Neuronal stem cell (in vitro differentiated cells): Measurements from ENCODE around the gene WRAP73.

Experiments
- DNase-seq: peaks from one replicate; pipeline ENCODE4 v3.0.0-alpha.2; 2013; ENCODE audit warnings: low spot score
- H2AFZ ChIP-seq: one replicate; pipeline ENCODE4 v1.6.1; 2013; ENCODE audit warnings: mild to moderate bottlenecking, low read length, inconsistent platforms
- H2AK5ac ChIP-seq: 2 replicates; pipeline ENCODE4 v1.6.1; 2013; ENCODE audit warnings: low read depth, mild to moderate bottlenecking, inconsistent platforms, low read length, moderate library complexity, mixed read lengths
- H2BK120ac ChIP-seq: 2 replicates; pipeline ENCODE4 v1.6.1; 2013; ENCODE audit warnings: low read depth, mild to moderate bottlenecking, inconsistent platforms, low read length, moderate library complexity, mixed read lengths
- H2BK12ac ChIP-seq: one replicate; pipeline ENCODE4 v1.6.1; 2013; ENCODE audit warnings: low read length, inconsistent platforms
- H2BK15ac ChIP-seq: 2 replicates; pipeline ENCODE4 v1.6.1; 2013; ENCODE audit warnings: mild to moderate bottlenecking, low read length, inconsistent platforms, mixed read lengths
- H2BK5ac ChIP-seq: one replicate; pipeline ENCODE4 v1.6.1; 2013; ENCODE audit warnings: inconsistent platforms, mild to moderate bottlenecking, low read length, moderate library complexity
- H3K14ac ChIP-seq: one replicate; pipeline ENCODE4 v1.6.1; 2013; ENCODE audit warnings: low read length, inconsistent platforms
- H3K18ac ChIP-seq: 2 replicates; pipeline ENCODE4 v1.6.1; 2013; ENCODE audit warnings: low read length, inconsistent platforms
- H3K23ac ChIP-seq: 2 replicates; pipeline ENCODE4 v1.6.1; 2013; ENCODE audit warnings: low read depth, mild to moderate bottlenecking, mixed read lengths, low read length, inconsistent platforms; ENCODE audit not compliant: poor library complexity
- H3K27ac ChIP-seq: replicated peaks from 3 replicates; pipeline ENCODE4 v1.5.1; 2013; ENCODE audit warnings: low read length, inconsistent platforms
- H3K27me3 ChIP-seq, 3 experiments: 2 replicates each; pipeline ENCODE4 v1.6.1; 2013; ENCODE audit warnings: low read length in 3 of 3, mild to moderate bottlenecking in 2 of 3, inconsistent platforms in 1 of 3, low read depth in 1 of 3, mixed read lengths in 1 of 3, moderate library complexity in 1 of 3; ENCODE audit not compliant: control insufficient read depth in 3 of 3, insufficient read depth in 3 of 3
- H3K36me3 ChIP-seq, 2 donors: replicated peaks in 1 of 2; 2 replicates each; pipeline ENCODE4 v1.6.1; 2013; ENCODE audit warnings: low read length in 2 of 2; ENCODE audit not compliant: control insufficient read depth in 2 of 2, insufficient read depth in 2 of 2
- H3K4ac ChIP-seq: 2 replicates; pipeline ENCODE4 v1.6.1; 2013; ENCODE audit warnings: inconsistent platforms, mild to moderate bottlenecking, low read length, moderate library complexity
- H3K4me1 ChIP-seq, 2 donors: 1 replicate in 1 of 2; 2 replicates in 1 of 2; pipeline ENCODE4 v1.6.1; 2013; ENCODE audit warnings: low read length in 2 of 2, low read depth in 1 of 2; ENCODE audit not compliant: control insufficient read depth in 2 of 2, insufficient read depth in 1 of 2
- H3K4me2 ChIP-seq: one replicate; pipeline ENCODE4 v1.6.1; 2013; ENCODE audit warnings: mild to moderate bottlenecking, low read length, inconsistent platforms; ENCODE audit not compliant: insufficient read depth, poor library complexity, severe bottlenecking
- H3K4me3 ChIP-seq, 2 donors: 2 replicates each; pipeline ENCODE4 v1.5.1; 2013; ENCODE audit warnings: low read length in 2 of 2, mild to moderate bottlenecking in 2 of 2, inconsistent platforms in 1 of 2, moderate library complexity in 1 of 2
- H3K79me1 ChIP-seq: one replicate; pipeline ENCODE4 v1.6.1; 2013; ENCODE audit warnings: low read depth, mild to moderate bottlenecking, inconsistent platforms, low read length, moderate library complexity
- H3K9ac ChIP-seq: one replicate; pipeline ENCODE4 v1.6.1; 2013; ENCODE audit warnings: mild to moderate bottlenecking, low read depth, low read length, inconsistent platforms; ENCODE audit not compliant: poor library complexity
- H3K9me3 ChIP-seq, 2 donors: replicated peaks in 1 of 2; 2 replicates each; pipeline versions ENCODE3 to v1.6.1; 2013; ENCODE audit warnings: low read length in 2 of 2, mild to moderate bottlenecking in 2 of 2, inconsistent platforms in 1 of 2, low read depth in 1 of 2, mixed read lengths in 1 of 2, moderate library complexity in 1 of 2; ENCODE audit not compliant: control insufficient read depth in 2 of 2, insufficient read depth in 1 of 2
- H4K8ac ChIP-seq: one replicate; pipeline ENCODE4 v1.6.1; 2013; ENCODE audit warnings: low read depth, mild to moderate bottlenecking, inconsistent platforms, low read length, moderate library complexity
- H4K91ac ChIP-seq: one replicate; pipeline ENCODE4 v1.6.1; 2013; ENCODE audit warnings: low read length, low read depth, mild to moderate bottlenecking, inconsistent platforms; ENCODE audit not compliant: poor library complexity
- WGBS, 2 donors: extraction: QIAGEN DNeasy Blood & Tissue Kit; methylation state at CpG; one replicate each; pipeline ENCODE4 v1.1.7; 2013; ENCODE audit warnings: missing lambda C conversion rate in 2 of 2, mixed read lengths in 1 of 2; ENCODE audit not compliant: insufficient read length in 2 of 2, insufficient replicate concordance in 1 of 2; ENCODE audit errors: extremely low coverage in 2 of 2; 5-methylcytosine and 5-hydroxymethylcytosine counted together

The WRAP73 gene

DNA sequence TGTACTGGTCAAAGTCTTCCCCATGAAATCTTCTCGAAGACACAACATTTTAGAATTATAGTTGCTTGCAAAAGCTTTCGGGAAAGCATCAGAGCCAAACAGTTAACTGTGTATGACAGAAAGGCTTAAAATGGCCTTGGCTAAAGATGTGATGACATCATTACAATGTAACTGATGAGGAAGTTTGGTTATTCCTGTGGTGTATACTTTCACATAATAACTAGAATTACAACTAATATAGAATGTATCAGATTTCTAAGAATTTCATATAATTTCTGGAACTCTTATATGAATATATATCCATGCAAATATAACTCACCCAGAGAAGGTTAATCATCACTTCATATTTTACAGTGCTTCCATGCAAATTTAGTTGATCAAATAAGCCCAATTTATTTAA, 10.8 kb upstream of the WRAP73 start:
- H3K9ac ChIP-seq = no peak overlapping the region
- no peak overlapping the region for H2AFZ ChIP-seq
- H3K79me1 ChIP-seq = no peaks in the 10 kb centered on the region
- no peak overlapping the region for H2BK15ac ChIP-seq
- H2BK5ac ChIP-seq = no peak overlapping the region
- peaks cover 0 to 4% of the 10 kb centered on the region in 2 donors for H3K4me1 ChIP-seq
- H3K36me3 ChIP-seq = no peaks in the 10 kb centered on the region
- no peak overlapping the region for H2BK12ac ChIP-seq
- H3K4me2 ChIP-seq = no peak overlapping the region
- H4K91ac ChIP-seq = no peak overlapping the region
- H3K4ac ChIP-seq = no peak overlapping the region
- no peak overlapping the region for H3K18ac ChIP-seq
- no peak overlapping the region for H3K27ac ChIP-seq
- no CpG with 5 or more reads among the region's 2 CpGs for WGBS, 2 donors
- no peak overlapping the region for H2AK5ac ChIP-seq
- no peak overlapping the region for H2BK120ac ChIP-seq
- no peaks in the 10 kb centered on the region for H3K9me3 ChIP-seq
- H3K4me3 ChIP-seq = no peak overlapping the region
- DNase-seq = no peak
- no peak overlapping the region for H4K8ac ChIP-seq
- peaks cover 0 to 64% (median 10%) of the 10 kb centered on the region in 3 experiments for H3K27me3 ChIP-seq
- no peak overlapping the region for H3K14ac ChIP-seq
- H3K23ac ChIP-seq = no peak overlapping the region

DNA sequence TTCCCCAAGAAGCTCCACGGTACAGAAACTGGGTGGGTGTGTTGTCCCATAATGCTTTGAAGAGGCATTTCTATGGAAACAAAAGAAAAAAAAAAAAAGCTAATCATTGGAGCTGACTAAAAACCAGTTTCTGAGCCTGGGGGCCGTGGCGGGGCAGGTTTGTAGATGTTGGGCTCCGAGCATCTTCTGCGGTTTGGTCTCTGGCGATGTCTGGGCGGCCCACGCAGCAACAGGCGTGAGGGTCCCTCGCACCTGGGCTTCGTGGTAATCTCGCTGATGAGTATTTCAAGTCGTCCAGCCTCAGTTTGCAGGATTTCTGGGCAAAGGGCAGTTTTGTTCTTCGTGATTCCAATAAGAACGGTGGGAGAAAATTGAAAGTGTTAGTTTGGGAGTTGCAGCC, 9.2 kb upstream of the WRAP73 start:
- Histone ChIP-seq H4K91ac (no peak overlapping the region), H3K79me1 (no peaks in the 10 kb centered on the region), H3K4me1 (peaks cover 0 to 4% of the 10 kb centered on the region in 2 donors), H3K36me3 (no peaks in the 10 kb centered on the region), H3K27ac (no peak overlapping the region), H3K23ac (peak overlapping the region; percentile 26), H3K4me2 (no peak overlapping the region), H3K14ac (no peak overlapping the region), H4K8ac (no peak overlapping the region), H2BK15ac (no peak overlapping the region), H3K4me3 (no peak overlapping the region), H2BK5ac (no peak overlapping the region), H3K9ac (peak overlapping the region; percentile 65), H2AFZ (no peak overlapping the region), H3K27me3 (peaks cover 5 to 78% (median 22%) of the 10 kb centered on the region in 3 experiments), H3K18ac (no peak overlapping the region), H3K9me3 (no peaks in the 10 kb centered on the region), H2BK120ac (no peak overlapping the region), H2BK12ac (no peak overlapping the region), H2AK5ac (no peak overlapping the region), H3K4ac (no peak overlapping the region)
- no CpG with 5 or more reads among the region's 15 CpGs for WGBS, 2 donors
- DNase-seq = no peak

DNA sequence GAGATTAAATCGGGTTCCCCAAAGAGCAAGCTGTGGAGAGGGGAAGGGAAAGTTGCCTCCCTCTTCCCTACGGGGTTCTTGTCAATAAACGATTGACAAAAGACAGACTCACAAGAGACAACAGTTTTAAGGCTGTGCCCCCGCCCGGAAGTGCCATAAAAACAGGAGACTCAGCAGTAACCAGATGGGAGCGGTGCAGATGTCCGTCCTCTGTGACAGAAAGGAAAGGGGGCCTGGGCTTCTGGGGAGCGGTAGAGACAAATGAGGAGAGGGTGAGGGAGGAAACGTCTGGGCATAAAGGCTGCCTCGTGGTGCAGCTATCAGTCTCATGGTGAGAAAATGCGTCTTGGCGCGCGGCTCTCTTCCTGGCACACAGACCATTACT, 8.3 kb upstream of the WRAP73 start:
- no CpG with 5 or more reads among the region's 14 CpGs for WGBS, 2 donors
- Histone ChIP-seq H3K79me1 (no peaks in the 10 kb centered on the region), H3K4ac (no peak overlapping the region), H3K4me1 (peaks cover 0 to 4% of the 10 kb centered on the region in 2 donors), H2AK5ac (no peak overlapping the region), H2BK120ac (no peak overlapping the region), H4K8ac (no peak overlapping the region), H3K9me3 (peaks cover 0 to 1% of the 10 kb centered on the region in 2 donors), H2AFZ (peak overlapping the region; percentile 51), H3K36me3 (no peaks in the 10 kb centered on the region), H2BK5ac (no peak overlapping the region), H2BK12ac (no peak overlapping the region), H4K91ac (no peak overlapping the region), H2BK15ac (no peak overlapping the region), H3K4me2 (no peak overlapping the region), H3K4me3 (no peak overlapping the region), H3K9ac (no peak overlapping the region), H3K18ac (no peak overlapping the region), H3K23ac (no peak overlapping the region), H3K27me3 (peaks cover 8 to 84% (median 30%) of the 10 kb centered on the region in 3 experiments), H3K14ac (no peak overlapping the region), H3K27ac (no peak overlapping the region)
- DNase-seq = no peak

DNA sequence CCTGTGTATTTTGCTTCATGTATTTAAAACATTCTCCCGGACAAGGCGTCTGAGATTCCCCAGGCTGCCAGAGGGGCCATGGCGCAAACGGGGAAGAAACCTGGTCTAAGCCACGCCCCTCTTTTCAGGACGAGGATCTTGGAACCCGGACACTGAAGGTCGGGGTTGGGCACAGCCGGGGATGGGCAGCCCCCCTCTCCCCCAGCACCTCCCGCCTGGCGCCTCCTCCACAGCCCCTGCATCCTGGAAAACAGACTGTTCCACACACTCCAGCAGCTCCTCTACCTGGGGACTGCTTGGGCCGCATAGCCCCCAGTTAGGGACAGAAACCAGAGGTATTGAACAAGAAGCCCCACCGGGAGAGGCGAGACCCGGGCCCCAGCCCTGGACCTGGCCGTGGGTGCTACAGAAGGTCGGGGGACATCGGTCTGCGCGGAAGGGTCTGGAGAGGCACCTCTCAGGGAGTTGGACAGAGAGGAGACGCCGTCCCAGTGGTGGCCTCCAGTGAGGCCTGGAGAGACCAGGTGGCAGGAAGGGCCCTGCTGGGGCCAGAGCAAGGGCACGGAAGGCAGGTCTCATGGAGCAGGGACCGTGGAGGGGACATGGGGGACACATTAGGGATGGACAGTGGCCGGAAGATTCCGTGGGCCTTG, 7.8 kb upstream of the WRAP73 start:
- Histone ChIP-seq H3K4me2 (no peak overlapping the region), H2BK120ac (no peak overlapping the region), H3K4me3 (no peak overlapping the region), H2BK15ac (no peak overlapping the region), H2AFZ (peak overlapping the region; percentile 51), H2BK5ac (no peak overlapping the region), H3K9ac (no peak overlapping the region), H4K91ac (no peak overlapping the region), H3K79me1 (no peaks in the 10 kb centered on the region), H3K4me1 (peaks cover 0 to 4% of the 10 kb centered on the region in 2 donors), H3K23ac (no peak overlapping the region), H3K9me3 (peaks cover 0 to 2% of the 10 kb centered on the region in 2 donors), H4K8ac (no peak overlapping the region), H3K18ac (no peak overlapping the region), H3K27me3 (peaks cover 11 to 86% (median 36%) of the 10 kb centered on the region in 3 experiments), H3K14ac (no peak overlapping the region), H3K36me3 (no peaks in the 10 kb centered on the region), H3K4ac (no peak overlapping the region), H3K27ac (no peak overlapping the region), H2AK5ac (no peak overlapping the region), H2BK12ac (no peak overlapping the region)
- no peak for DNase-seq
- WGBS, 2 donors = no CpG with 5 or more reads among the region's 26 CpGs
